ENCODE data around the gene CACNB3.

Gene CACNB3

GRCh38 chr12:48800457-48800856 is 17.8 kb upstream of the CACNB3 start:
- DNase-seq (ENCODE audit: extremely low read depth, low read depth) = no peak
- TF ChIP-seq CTCF (IDR thresholded peaks at IDR 0.05; ENCODE audit: low read depth, low read length) = no peak

- no peak for DNase-seq (ENCODE audit: extremely low read depth, low read depth)
- TF ChIP-seq CTCF (IDR thresholded peaks at IDR 0.05; ENCODE audit: low read depth, low read length) = no peak
These were observed 17.3 kb upstream of the CACNB3 start for GRCh38 chr12:48800971-48801370.

GRCh38 chr12:48803675-48804074 is 14.6 kb upstream of the CACNB3 start:
- no peak for TF ChIP-seq CTCF (IDR thresholded peaks at IDR 0.05; ENCODE audit: low read depth, low read length)
- DNase-seq (ENCODE audit: extremely low read depth, low read depth) = no peak

- no peak for TF ChIP-seq CTCF (IDR thresholded peaks at IDR 0.05; ENCODE audit: low read depth, low read length)
- DNase-seq (ENCODE audit: extremely low read depth, low read depth) = no peak
These were observed 10.3 kb upstream of the CACNB3 start for GRCh38 chr12:48807981-48808380.

GRCh38 chr12:48810903-48811431 is 7.3 kb upstream of the CACNB3 start:
- TF ChIP-seq CTCF (IDR thresholded peaks at IDR 0.05; ENCODE audit: low read depth, low read length) = no peak
- DNase-seq (ENCODE audit: extremely low read depth, low read depth) = peak; percentile 67

GRCh38 chr12:48811437-48812090 is 6.7 kb upstream of the CACNB3 start:
- DNase-seq (ENCODE audit: extremely low read depth, low read depth) = no peak
- TF ChIP-seq CTCF (IDR thresholded peaks at IDR 0.05; ENCODE audit: low read depth, low read length) = no peak

- no peak for DNase-seq (ENCODE audit: extremely low read depth, low read depth)
These were observed 5.9 kb upstream of the CACNB3 start for GRCh38 chr12:48812389-48812788.

More at GRCh38 chr12:48812389-48812788, 5.9 kb upstream of the CACNB3 start:
- TF ChIP-seq CTCF (IDR thresholded peaks at IDR 0.05; ENCODE audit: low read depth, low read length) = no peak

Data from AG09319 (cell line).